Gastroesophageal sphincter (tissue), 4 donors: Measurements from ENCODE around the gene PRKCZ. TPM values are rescaled to one million over a fixed set of nuclear protein-coding genes. Genes with fewer than 3 reads are reported as not detected.

Experiments
- ATAC-seq: fragments of 150-250 bp; one replicate; pipeline ENCODE4 v1.9.1; 2016; ENCODE audit warnings: mild to moderate bottlenecking, moderate library complexity
- H3K27ac ChIP-seq, 4 donors: fragments of 200-600 bp; sonication (generic) in 3 of 4; 1 replicate in 3 of 4; 2 replicates in 1 of 4; pipeline ENCODE4 v1.5.1; 2016 to 2019
- H3K27me3 ChIP-seq: fragments of 200-600 bp; sonication (generic); one replicate; pipeline ENCODE4 v1.5.1; 2019
- H3K36me3 ChIP-seq, 2 donors: fragments of 200-600 bp; sonication (generic); one replicate each; pipeline ENCODE4 v1.5.1; 2019; ENCODE audit warnings: control low read depth in 1 of 2
- H3K4me1 ChIP-seq, 3 donors: fragments of 200-600 bp; sonication (generic); 1 replicate in 2 of 3; 2 replicates in 1 of 3; pipeline ENCODE4 v1.5.1; 2016 to 2019; ENCODE audit warnings: control low read depth in 2 of 3
- H3K4me3 ChIP-seq, 2 donors: fragments of 200-600 bp; sonication (generic); one replicate each; pipeline ENCODE4 v1.5.1; 2019; ENCODE audit warnings: mild to moderate bottlenecking in 1 of 2, moderate library complexity in 1 of 2
- H3K9me3 ChIP-seq, 3 donors: fragments of 200-600 bp; sonication (generic); one replicate each; pipeline ENCODE4 v1.5.1; 2017 to 2019; ENCODE audit warnings: control low read depth in 2 of 3
- EP300 ChIP-seq: sonication (generic); formaldehyde crosslinking; IDR thresholded peaks from one replicate; pipeline ENCODE4 v1.6.1; 2017; ENCODE audit warnings: antibody characterized with exemption, mild to moderate bottlenecking
- POLR2A ChIP-seq, 2 donors: fragments of 450-650 bp; IDR thresholded peaks; one replicate each; pipeline ENCODE4 v1.6.1; 2017; ENCODE audit warnings: antibody characterized with exemption in 2 of 2, mild to moderate bottlenecking in 2 of 2, moderate library complexity in 1 of 2
- POLR2AphosphoS5 ChIP-seq: sonication (generic); formaldehyde crosslinking; IDR thresholded peaks from one replicate; pipeline ENCODE4 v1.6.1; 2017; ENCODE audit warnings: antibody characterized with exemption
- WGBS, 2 donors: methylation state at CpG; one replicate each; pipeline ENCODE4 v1.1.5; 2018; ENCODE audit warnings: low coverage in 1 of 2; 5-methylcytosine and 5-hydroxymethylcytosine counted together
- total RNA-seq, 4 donors: library from RNA; depleted of rRNA; stranded (reverse); fragments of >200 nt; gene quantifications; one replicate each; pipeline ENCODE4 v1.1.0, GENCODE V29; 2016
- TF ChIP-seq, protein P1 (sequence below), 4 experiments: fragments of 200-600 bp in 2 of 4; fragments of 450-650 bp in 2 of 4; sonication (generic) in 1 of 4; IDR thresholded peaks; one replicate each; pipeline ENCODE4 v1.5.1; 2017 to 2019; ENCODE audit warnings: antibody characterized with exemption in 4 of 4, mild to moderate bottlenecking in 2 of 4, moderate library complexity in 2 of 4

PRKCZ gene
- total RNA-seq, 4 donors from 2014 or later = 2.4 to 3.8 (median 2.9) TPM

DNA sequence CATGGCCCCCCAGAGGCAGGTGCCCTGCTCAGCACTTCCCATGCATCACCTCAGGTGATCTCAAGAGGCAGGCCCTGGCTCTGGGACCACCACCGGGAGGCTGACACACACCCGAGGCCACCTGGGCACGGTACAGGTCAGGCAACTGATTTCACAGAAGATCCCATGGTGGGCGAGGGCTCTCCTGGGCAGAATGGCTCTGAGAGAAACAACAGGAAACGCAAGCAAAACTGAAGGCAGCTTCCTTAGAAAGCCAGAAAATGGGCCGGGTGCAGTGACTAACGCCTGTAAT is 166.5 kb downstream of the PRKCZ start:
- H3K9me3 ChIP-seq = no peaks in the 10 kb centered on the region
- WGBS, 2 donors = no CpG with 5 or more reads among the region's 7 CpGs
- H3K4me1 ChIP-seq = peaks cover 13 to 39% (median 31%) of the 10 kb centered on the region in 3 donors
- H3K4me3 ChIP-seq = no peak overlapping the region
- TF ChIP-seq POLR2A (IDR thresholded peaks at IDR 0.05) (no peak), POLR2AphosphoS5 (no peak), EP300 (no peak)
- TF ChIP-seq, protein P1, sequence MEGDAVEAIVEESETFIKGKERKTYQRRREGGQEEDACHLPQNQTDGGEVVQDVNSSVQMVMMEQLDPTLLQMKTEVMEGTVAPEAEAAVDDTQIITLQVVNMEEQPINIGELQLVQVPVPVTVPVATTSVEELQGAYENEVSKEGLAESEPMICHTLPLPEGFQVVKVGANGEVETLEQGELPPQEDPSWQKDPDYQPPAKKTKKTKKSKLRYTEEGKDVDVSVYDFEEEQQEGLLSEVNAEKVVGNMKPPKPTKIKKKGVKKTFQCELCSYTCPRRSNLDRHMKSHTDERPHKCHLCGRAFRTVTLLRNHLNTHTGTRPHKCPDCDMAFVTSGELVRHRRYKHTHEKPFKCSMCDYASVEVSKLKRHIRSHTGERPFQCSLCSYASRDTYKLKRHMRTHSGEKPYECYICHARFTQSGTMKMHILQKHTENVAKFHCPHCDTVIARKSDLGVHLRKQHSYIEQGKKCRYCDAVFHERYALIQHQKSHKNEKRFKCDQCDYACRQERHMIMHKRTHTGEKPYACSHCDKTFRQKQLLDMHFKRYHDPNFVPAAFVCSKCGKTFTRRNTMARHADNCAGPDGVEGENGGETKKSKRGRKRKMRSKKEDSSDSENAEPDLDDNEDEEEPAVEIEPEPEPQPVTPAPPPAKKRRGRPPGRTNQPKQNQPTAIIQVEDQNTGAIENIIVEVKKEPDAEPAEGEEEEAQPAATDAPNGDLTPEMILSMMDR (IDR thresholded peaks at IDR 0.05) = no peak
- ATAC-seq = no peak
- H3K36me3 ChIP-seq = no peaks in the 10 kb centered on the region
- H3K27ac ChIP-seq = no peak overlapping the region
- H3K27me3 ChIP-seq = no peaks in the 10 kb centered on the region

DNA sequence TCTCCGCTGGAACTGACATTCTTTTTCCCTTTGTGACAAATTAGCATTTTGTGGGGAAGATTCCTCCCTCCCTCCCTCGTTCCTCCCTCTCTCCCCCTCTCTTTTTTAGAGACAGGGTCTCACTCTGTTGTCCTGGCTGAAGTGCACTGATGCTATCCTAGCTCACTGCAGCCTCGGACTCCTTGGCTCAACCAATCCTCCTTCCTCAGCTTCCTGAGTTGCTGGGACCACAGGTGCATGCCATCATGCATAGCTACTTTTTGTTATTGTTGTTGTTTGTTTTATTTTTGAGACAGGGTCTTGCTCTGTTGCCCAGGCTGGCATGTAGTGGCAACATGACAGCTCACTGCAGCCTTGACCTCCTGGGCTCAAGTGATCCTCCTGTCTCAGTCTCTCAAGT is 171.1 kb downstream of the PRKCZ start:
- peaks cover 0 to 4% (median 0%) of the 10 kb centered on the region in 3 donors for H3K4me1 ChIP-seq
- H3K27me3 ChIP-seq = no peaks in the 10 kb centered on the region
- TF ChIP-seq EP300 (no peak), POLR2A (IDR thresholded peaks at IDR 0.05) (no peak), POLR2AphosphoS5 (no peak)
- TF ChIP-seq, protein P1 (IDR thresholded peaks at IDR 0.05) = no peak
- no peaks in the 10 kb centered on the region for H3K36me3 ChIP-seq
- H3K9me3 ChIP-seq = no peaks in the 10 kb centered on the region
- H3K4me3 ChIP-seq = no peak overlapping the region
- no peak for ATAC-seq
- 71 to 80% methylated on average over 1 to 3 of the region's 3 CpGs for WGBS, 2 donors
- no peak overlapping the region for H3K27ac ChIP-seq

DNA sequence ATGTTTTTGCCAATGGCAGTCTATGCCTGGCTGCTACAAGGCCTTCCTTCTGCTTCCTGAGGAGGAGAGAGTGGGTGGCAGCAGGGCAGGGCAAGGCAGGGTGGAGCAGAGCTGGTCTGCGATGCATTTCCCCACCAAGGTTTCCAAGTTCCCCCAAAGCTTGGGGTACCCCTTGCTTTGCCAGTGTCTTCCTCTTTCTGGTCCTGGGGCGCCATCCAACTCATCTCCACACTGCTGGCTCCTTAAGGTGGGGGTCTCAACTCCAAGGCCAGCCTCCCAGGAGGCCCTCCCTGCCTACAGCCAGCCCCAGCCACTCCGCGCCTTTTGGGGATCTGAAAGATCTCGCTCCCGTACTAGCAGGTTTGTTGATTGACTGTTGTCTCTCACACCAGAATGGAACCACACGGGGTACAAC is 174.0 kb downstream of the PRKCZ start:
- Histone ChIP-seq H3K27me3 (no peaks in the 10 kb centered on the region), H3K4me3 (no peak overlapping the region), H3K36me3 (no peaks in the 10 kb centered on the region), H3K9me3 (no peaks in the 10 kb centered on the region), H3K27ac (no peak overlapping the region), H3K4me1 (peaks cover 0 to 11% (median 5%) of the 10 kb centered on the region in 3 donors)
- no peak for ATAC-seq
- TF ChIP-seq EP300 = no peak
- no peak for TF ChIP-seq POLR2AphosphoS5
- TF ChIP-seq POLR2A (IDR thresholded peaks at IDR 0.05) = no peak
- WGBS, 2 donors = 88% methylated on average over 4 of the region's 7 CpGs; no CpG with 5 or more reads in 1 of the 2 donors

DNA sequence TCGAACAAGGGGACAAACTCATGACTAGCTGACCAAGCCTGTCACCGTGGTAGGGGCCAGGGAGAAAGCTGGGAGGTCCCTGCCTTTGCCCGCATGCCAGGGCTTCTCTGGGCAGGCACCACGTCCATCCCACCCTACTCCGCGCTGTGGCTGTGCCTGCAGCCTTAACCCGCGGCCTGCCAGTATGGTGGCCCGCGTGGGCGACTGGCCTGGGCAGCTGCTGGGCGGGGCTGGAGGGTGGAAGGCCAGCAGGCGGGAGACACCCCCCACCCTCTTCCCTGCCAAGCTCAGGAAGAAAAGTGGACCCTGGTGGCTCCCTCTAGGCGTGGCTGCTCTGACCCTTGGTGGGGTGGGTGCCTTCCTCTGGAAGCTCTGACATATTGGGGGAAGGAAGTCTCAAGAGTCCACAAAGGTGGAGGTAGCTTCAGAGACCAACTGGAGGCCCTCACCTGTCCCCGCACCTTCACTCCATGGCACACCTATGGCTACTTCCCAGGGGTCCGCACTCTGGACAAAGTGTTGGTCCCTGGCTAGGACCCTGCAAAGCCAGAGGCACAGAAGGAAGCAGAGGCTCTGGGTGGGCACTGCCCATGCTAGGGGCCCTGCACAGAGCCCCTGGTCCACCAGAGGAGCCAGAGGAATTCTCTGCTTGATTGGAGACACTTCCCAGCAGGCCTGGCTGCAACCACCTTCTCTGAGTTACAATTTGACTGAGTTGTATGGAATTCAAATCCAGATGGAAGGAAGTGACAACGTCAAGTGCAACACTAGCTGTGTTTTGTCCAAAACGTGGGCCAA is 174.6 kb downstream of the PRKCZ start:
- Histone ChIP-seq H3K9me3 (no peaks in the 10 kb centered on the region), H3K36me3 (no peaks in the 10 kb centered on the region), H3K4me3 (no peak overlapping the region), H3K27me3 (no peaks in the 10 kb centered on the region), H3K4me1 (peaks cover 0 to 17% (median 5%) of the 10 kb centered on the region in 3 donors), H3K27ac (no peak overlapping the region)
- no peak for ATAC-seq
- 67% methylated on average over 6 of the region's 18 CpGs; no CpG with 5 or more reads in 1 of the 2 donors for WGBS, 2 donors
- TF ChIP-seq POLR2AphosphoS5 = no peak
- no peak for TF ChIP-seq POLR2A (IDR thresholded peaks at IDR 0.05)
- no peak for TF ChIP-seq EP300
- TF ChIP-seq, protein P1 (IDR thresholded peaks at IDR 0.05) = no peak

DNA sequence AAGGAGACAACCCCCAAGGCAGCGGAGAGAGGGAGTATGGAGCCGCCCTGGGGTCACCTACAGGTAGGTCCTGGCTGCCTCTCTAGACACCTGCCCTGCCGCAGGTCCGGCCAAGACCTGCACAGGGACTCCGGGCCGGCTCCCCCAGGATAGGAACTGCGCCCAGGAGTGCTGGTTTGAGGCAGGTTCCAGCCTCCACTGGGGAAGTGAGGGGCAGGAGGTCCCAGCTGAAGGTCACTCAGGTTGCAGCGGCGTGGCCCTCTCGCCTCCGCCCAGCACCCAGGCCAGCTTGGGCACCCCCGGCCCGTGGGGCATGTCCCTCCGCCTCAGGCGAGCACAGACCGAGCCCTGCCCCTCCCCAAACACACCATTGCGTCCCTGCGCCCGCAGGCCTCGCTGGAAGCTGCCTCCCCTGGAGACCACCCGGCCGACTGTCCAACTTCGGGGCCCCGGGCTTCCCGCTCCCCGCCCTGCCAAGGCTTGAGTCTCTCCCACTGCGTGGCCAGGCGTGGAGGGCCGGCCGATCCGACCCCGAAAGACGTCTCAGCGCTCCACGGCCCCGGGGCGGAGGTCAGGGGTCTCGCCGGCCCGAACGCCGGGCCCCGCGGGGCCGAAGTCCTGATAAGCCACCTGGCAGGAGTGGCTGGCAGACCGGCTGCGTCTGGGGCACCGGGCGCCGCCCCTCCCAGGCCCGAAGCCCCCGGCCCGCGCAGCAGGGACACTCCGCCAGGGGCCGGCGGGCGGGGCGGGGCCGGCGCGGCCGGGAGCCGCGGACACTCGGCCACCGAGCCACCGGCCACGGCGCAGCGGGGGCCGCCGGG is 176.5 kb downstream of the PRKCZ start:
- Histone ChIP-seq H3K27me3 (no peaks in the 10 kb centered on the region), H3K27ac (peak overlapping the region; percentile 92 to 100 (median 100)), H3K4me3 (peak overlapping the region; percentile 75 to 83), H3K36me3 (no peaks in the 10 kb centered on the region), H3K9me3 (no peaks in the 10 kb centered on the region), H3K4me1 (peaks cover 0 to 36% (median 5%) of the 10 kb centered on the region in 3 donors)
- WGBS, 2 donors = no CpG with 5 or more reads among the region's 73 CpGs
- TF ChIP-seq, protein P1 (IDR thresholded peaks at IDR 0.05) = no peak
- TF ChIP-seq POLR2A (IDR thresholded peaks at IDR 0.05) = no peak
- no peak for TF ChIP-seq EP300
- TF ChIP-seq POLR2AphosphoS5 = no peak
- peak; percentile 10 for ATAC-seq
